Activated CD4-positive, alpha-beta T cell treated with anti-CD3 and anti-CD28 coated beads for 1 hour (primary cell): ENCODE data around the gene ZSCAN2.
A peak's percentile ranks its signal among the peaks of the same experiment; 100 is the strongest.
"Not testable (repeated sequence)": the region's sequence is repeated elsewhere in the genome, so short reads cannot be mapped to it uniquely, and the experiment has no call there.

Experiments used
- DNase-seq: peaks from one replicate; pipeline ENCODE4 v3.0.0-alpha.2; 2020

Gene ZSCAN2

GRCh38 chr15:84599906-84600305 lies 903 bp upstream of the ZSCAN2 start:
- no peak for DNase-seq

- DNase-seq: peak; percentile 24
These were observed 500 bp upstream of the ZSCAN2 start for GRCh38 chr15:84600331-84600686.

GRCh38 chr15:84601555-84601838 lies 688 bp downstream of the ZSCAN2 start:
- no peak for DNase-seq

- no peak for DNase-seq
These were observed 3.0 kb downstream of the ZSCAN2 start for GRCh38 chr15:84603630-84604379.

GRCh38 chr15:84604826-84605553 lies 4.2 kb downstream of the ZSCAN2 start:
- DNase-seq: no peak

- DNase-seq: no peak
These were observed 4.7 kb downstream of the ZSCAN2 start for GRCh38 chr15:84605554-84605882.

- DNase-seq: no peak
These were observed 5.9 kb downstream of the ZSCAN2 start for GRCh38 chr15:84606653-84607120.

GRCh38 chr15:84608707-84609284 lies 8.0 kb downstream of the ZSCAN2 start:
- no peak for DNase-seq

- DNase-seq: no peak
These were observed 9.2 kb downstream of the ZSCAN2 start for GRCh38 chr15:84609818-84610525.

GRCh38 chr15:84611631-84612030 lies 10.8 kb downstream of the ZSCAN2 start:
- DNase-seq: no peak

- DNase-seq: no peak
These were observed 15.4 kb downstream of the ZSCAN2 start for GRCh38 chr15:84616235-84616634.

GRCh38 chr15:84620626-84621025 lies 19.8 kb downstream of the ZSCAN2 start:
- no peak for DNase-seq

- DNase-seq: no peak
These were observed 20.7 kb downstream of the ZSCAN2 start for GRCh38 chr15:84621358-84621979.

GRCh38 chr15:84624359-84624758 lies 23.6 kb downstream of the ZSCAN2 start:
- DNase-seq: no peak

- DNase-seq: no peak
These were observed 24.3 kb downstream of the ZSCAN2 start for GRCh38 chr15:84625123-84625522.

GRCh38 chr15:84629033-84629432 lies 28.2 kb downstream of the ZSCAN2 start:
- no peak for DNase-seq

- no peak for DNase-seq
These were observed 31.0 kb downstream of the ZSCAN2 start for GRCh38 chr15:84631706-84632272.

- peak; percentile 57 for DNase-seq
These were observed 32.8 kb downstream of the ZSCAN2 start for GRCh38 chr15:84633311-84634227.

- DNase-seq: no peak
These were observed 33.5 kb downstream of the ZSCAN2 start for GRCh38 chr15:84634228-84634837.

GRCh38 chr15:84638103-84638502 lies 37.3 kb downstream of the ZSCAN2 start:
- DNase-seq: no peak

GRCh38 chr15:84641871-84642270 lies 41.1 kb downstream of the ZSCAN2 start:
- DNase-seq: not testable (repeated sequence)
